ENCODE results near the gene CUL9.

- TF ChIP-seq CTCF (IDR thresholded peaks at IDR 0.05; ENCODE audit: low read length) (no peak), EZH2 (IDR thresholded peaks at IDR 0.05; ENCODE audit: borderline replicate concordance, low read length) (no peak)
Measured at GRCh38 chr6:43235841-43236240, 53.8 kb downstream of the CUL9 start.
